ENCODE measurements around the gene PKD2.

- TF ChIP-seq POLR2A (IDR thresholded peaks at IDR 0.05), result no peak
- TF ChIP-seq CTCF (IDR thresholded peaks at IDR 0.05), result no peak
Observed at GRCh38 chr4:88109123-88109881, 101.9 kb downstream of the PKD2 start.
